Measurements from ENCODE around the gene CLDND2.
A peak's percentile ranks its signal among the peaks of the same experiment; 100 is the strongest.

The CLDND2 gene

GRCh38 chr19:51354103-51354741, 14.6 kb downstream of the CLDND2 start:
- DNase-seq = no peak

DNA sequence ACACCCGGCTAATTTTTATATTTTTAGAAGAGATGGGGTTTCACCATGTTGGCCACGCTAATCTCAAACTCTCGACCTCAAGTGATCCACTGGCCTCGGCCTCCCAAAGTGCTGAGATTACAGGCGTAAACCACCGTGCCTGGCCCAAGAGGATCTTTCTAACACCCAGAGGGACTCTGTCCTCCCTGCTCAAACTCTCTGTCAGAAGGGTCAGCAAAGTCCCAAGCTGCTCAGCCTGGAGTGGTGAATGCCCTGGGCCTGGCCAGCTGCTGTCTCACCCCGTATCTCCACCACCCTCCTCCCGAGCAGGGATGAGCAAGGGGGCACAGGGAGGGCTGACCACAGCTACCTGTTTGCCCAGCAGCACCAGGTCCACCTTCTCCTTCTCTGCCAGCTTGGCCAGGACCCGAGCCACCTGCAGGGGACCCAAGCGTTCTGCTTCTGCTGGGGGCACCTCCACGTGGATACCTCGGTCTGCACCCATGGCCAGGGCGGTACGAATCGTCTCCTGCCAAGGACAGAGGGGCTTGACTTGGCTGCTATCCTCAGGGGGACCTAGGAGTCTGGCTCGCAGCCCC, 15.9 kb downstream of the CLDND2 start:
- no peak for DNase-seq

GRCh38 chr19:51351266-51351990, 17.4 kb downstream of the CLDND2 start:
- DNase-seq = no peak

DNA sequence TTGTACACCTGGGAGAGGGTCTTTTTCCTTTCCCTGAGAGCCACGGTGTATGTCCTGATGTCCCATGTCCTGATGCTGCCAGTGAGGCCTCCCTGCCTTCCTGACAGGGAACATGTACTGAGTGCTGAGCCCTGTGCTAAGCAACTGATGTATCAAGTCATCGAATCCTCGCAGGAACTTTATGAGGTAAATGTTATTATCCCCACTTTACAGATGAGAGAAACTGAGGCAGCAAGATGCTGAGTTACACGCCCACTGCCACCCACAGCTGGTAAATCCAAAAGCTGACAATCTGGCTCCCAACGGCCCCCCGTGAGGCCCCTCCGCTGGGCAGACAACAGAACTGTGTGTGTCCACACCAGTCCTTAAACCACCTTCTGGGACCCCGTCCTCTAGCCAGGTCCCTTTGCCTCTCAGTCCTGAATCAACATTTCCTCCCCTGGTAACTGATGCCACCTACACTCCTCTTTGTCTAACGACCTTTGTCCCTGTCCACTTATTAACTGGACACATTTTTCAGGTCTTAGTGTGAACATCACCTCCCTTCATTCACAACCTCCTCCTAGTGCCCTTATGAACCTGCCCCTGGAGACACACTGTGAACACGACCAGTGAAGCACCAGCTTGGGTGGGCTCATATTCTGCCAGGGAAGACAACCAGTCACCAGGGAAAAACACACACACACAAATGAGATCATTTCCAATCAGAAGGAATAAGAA, 21.4 kb downstream of the CLDND2 start:
- no peak for DNase-seq

- DNase-seq = no peak
Observed at GRCh38 chr19:51346742-51347141, 22.1 kb downstream of the CLDND2 start.

DNA sequence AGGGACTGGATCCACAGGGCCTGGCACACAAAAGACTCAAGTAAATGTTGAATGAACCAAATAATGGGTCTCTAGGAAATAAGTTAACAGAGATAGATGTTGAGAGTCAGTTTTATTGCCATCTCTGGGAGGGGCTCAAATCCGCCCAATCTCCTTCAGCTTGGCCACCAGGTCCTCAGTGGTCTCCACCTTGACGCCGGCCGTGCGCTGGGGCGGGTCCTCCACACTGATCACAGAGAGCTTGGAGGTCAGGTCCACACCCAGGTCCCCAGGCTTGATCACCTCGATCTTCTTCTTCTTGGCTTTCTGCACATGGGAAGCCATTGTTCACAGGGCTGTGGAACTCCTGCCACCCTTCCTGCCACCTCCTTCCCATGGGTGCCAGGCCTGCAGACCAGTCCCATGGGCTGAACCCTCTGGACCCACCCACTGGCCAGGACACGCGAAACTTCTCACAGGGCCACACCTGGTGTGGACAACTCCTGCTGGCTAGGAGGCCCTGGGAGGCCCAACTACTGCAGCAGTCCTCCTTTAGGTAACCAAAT, 23.7 kb downstream of the CLDND2 start:
- no peak for DNase-seq

DNA sequence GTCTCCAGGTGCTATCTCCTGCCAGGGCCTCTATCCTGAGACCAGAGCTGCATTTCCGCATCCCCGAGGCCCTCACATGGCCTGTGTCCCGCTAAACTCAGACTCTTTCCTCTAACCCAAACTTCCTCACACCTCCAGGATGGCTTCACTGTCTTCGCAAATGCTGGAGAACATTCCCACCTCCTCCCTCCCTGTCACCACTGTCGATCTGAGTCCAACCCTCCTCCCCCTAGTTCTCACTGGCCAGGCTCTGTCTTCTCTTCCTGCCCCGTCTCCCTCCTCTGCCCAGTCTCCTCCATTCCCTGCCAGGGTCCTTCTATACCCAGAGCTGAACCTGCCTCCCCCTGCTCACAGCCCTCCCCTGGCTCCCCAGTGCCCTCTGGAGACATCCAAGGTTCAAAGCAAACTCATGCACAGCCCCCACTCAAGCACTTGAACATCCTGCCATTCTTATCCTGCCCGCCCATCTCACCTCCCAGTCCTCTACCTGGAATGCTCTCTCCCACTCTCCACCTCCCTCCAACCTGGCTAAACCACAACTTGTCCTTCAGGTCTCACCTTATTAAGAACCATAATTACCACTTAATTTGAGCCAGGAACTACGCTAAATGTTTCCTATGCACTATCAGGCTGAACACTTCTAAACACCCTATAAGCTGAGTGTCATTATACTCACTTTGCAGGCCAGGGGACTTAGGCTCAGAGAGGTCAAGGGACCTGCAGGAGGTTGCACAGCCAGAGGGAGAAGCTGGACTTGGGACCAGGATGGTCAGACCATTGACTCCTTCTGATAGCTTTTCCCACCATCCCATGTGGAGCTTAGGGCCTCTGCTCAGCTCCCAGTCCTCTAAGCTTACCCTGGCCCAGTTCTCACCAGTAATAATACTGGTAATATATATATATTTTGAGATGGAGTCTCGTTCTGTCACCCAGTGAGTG, 25.9 kb downstream of the CLDND2 start:
- no peak for DNase-seq

DNA sequence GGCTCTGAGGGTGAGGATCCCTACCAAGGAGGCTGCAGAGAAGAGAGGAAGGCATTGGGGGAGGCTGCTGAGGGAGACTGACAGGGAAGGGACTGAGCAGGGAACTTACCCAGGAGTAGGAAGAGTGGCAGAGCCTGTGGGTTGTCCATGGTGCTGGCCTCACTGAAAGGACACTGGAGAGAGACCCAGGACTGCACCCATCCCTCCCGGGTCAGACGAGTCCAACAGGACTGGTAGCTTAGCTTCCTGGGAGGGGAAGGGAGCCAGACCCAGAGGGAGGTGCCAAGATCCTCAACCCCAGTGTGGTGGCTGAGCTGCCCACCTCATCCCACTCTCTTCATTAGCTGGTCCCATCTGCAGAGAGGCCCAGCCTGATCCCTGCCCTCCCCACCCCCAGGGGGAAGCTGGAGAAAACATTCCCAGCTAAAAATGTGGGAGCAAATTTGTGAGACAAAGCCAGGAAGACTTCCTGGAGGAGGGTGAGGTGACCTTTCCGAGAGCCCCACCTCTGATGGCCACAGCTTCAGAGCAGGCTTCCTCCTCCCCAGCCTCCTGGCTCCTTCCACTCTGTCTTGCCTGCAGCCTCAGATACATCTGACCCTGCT, 26.7 kb downstream of the CLDND2 start, which contains the start of gene VSIG10L:
Gene VSIG10L (minus strand): TSS at position 164 of the 605 bp plus-strand sequence. CDS start 15 bp downstream, at position 149.
- no peak for DNase-seq

- no peak for DNase-seq
Observed at GRCh38 chr19:51341066-51341465, 27.7 kb downstream of the CLDND2 start.

DNA sequence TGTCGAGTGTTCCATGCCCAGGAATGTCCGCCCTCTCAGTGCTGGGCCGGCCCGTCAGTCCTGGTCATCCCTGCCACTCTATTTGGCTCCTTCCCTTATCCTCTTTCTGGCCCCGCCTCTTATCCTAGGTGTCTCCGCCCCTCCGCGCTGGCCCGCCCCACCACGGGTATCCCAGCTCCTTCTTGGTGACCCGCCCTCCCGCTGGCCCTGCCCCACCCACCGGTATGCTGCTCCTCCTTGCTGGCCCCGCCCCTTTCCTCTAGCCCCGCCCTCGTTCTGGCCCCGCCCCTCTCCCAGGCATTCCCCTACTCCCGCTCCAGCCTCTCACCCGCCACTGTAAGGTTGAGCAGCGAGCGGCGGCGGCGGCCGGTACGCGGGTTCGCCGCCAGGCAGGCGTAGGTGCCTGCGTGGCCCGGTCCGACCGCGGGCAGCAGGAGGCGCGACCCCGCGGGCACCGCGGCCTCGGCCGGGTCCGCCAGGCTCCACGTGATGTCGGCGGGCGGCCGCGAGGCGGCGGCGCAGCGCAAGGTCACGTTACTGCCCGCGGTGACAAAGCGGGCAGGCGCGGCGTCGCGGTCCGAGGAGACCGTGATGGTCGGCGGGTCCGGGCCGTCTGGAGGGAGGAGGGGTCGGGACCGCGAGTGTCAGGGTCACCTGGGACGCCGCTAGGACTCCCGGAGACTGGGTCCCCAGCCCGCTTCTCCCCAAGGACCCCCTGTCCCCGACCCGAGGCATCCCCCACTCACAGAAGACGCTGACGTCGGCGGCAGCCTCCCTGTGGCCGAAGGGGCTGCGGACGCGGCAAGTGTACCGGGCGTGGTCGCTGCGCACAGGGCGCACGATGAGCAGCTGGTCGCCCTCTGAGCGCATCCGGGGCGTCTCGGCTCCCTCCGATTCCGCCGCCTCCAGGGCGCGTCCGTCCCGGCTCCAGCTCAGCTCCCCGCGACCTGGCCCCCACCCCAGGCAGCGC, 28.8 kb downstream of the CLDND2 start:
- DNase-seq = peak; percentile 98

GRCh38 chr19:51339313-51339686, 29.5 kb downstream of the CLDND2 start:
- DNase-seq = no peak

- peak; percentile 59 to 70 for DNase-seq
Observed at GRCh38 chr19:51338563-51339312, 30.1 kb downstream of the CLDND2 start.

GRCh38 chr19:51337861-51338562, 30.8 kb downstream of the CLDND2 start:
- no peak for DNase-seq

- DNase-seq = no peak
Observed at GRCh38 chr19:51337141-51337860, 31.5 kb downstream of the CLDND2 start.

DNA sequence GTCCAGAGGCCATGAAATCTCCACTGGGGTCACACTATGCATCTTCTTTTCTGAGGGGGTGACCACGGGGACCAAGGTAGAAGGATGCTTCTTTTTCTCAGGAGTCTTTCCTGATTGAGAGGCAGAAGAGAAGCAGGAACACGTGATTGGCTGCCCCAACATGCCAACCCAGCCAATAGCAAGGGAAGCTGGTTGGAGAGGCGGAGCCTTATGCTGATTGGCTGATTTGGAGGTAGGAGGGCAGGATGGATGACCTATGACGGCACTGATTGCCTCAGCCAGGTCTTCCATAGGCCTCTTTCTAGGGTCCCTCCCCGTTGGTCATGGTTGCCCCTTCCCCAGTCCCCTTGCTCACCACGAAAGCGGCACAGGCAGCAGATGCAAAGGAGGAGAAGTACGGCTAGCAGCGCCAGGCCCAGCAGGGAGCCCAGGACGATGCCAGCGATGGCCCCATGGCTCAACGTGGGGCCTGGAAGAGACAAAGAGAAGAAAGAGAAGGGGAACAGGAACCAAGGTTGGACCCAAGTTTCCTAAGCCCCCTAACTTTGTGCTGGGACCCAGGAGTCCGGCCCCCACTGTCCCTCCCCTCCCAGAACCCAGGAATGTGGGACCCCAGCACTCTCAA, 34.9 kb downstream of the CLDND2 start:
- no peak for DNase-seq

DNA sequence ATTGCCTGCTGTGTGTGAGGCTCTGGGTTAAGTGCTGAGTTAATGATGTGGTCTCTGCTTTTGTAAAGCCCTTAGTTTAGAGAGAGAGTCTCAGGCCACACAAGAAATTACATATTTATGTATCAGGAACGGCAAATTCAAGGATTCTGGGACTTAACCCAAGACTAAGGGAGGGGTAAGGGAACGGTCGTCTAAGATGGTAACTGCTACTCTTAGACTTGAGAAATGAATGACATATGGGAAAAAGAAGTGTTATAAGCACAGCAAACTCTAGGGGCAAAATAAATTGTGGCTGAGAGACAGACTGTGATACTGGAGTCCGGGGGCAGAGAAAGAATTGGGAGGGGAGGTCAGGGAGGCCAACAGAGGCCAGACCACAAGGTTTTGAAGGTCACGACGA, 37.1 kb downstream of the CLDND2 start:
- DNase-seq = no peak

GRCh38 chr19:51331193-51331592, 37.6 kb downstream of the CLDND2 start:
- DNase-seq = no peak

DNA sequence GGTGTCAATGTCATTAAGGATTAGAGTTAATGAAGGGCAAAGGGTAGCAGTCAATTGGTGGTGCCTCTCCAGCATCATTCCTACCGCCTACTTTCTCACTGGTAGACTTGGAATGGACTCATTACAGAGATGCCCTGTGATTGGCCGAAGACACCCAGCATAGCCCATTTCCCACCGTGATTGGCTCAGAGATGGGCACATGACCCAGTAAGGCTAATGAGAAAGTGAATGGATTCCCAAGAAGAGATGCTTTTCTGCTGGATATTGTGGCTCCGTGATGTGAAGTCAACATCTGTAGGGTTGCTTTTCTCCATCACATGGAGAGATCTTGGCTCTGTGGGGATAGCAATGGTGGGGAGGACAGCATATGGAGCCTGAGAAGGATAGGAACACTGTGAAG, 38.4 kb downstream of the CLDND2 start:
- DNase-seq = no peak
